ENCODE data around the gene HERPUD1. TPM values are rescaled to one million over a fixed set of nuclear protein-coding genes. Genes with fewer than 3 reads are reported as not detected.
"Not testable (repeated sequence)": the region's sequence is repeated elsewhere in the genome, so short reads cannot be mapped to it uniquely, and the experiment has no call there.

Gene HERPUD1
- total and polyA plus RNA-seq, 5 experiments from 2014 or later = 43.8 to 214 (median 88.6) TPM

- Mint-ChIP-seq H3K36me3 (peaks cover 0 to 14% (median 4%) of the 10 kb centered on the region in 3 donors), H3K27me3 (no peaks in the 10 kb centered on the region), H3K4me3 (peak overlapping the region; percentile 58 to 99 (median 98)), H3K4me1 (peaks cover 19 to 44% (median 33%) of the 10 kb centered on the region in 4 donors), H3K27ac (peak overlapping the region; percentile 90 to 99 (median 97)), H3K9me3 (no peaks in the 10 kb centered on the region)
- no peak for DNase-seq
- POLR2A ChIA-PET = interaction anchor here (0.6 to 4.4 kb wide), 19 partner anchors 9 to 1319 kb away, joined by 3 to 35 read pairs (median 5); no protein-coding TSS in a partner anchor
- ATAC-seq = no peak
Measured at GRCh38 chr16:56930486-56931270, 1.3 kb upstream of the HERPUD1 start.

- Mint-ChIP-seq H3K9me3 (no peaks in the 10 kb centered on the region), H3K4me3 (peak overlapping the region; percentile 58 to 99 (median 98)), H3K27me3 (no peaks in the 10 kb centered on the region), H3K27ac (peak overlapping the region; percentile 90 to 99 (median 97)), H3K36me3 (peaks cover 0 to 21% (median 7%) of the 10 kb centered on the region in 3 donors), H3K4me1 (peaks cover 19 to 49% (median 37%) of the 10 kb centered on the region in 4 donors)
- DNase-seq (peak in 1 of 10 donors; percentile 26), ATAC-seq (peak in 1 of 2 donors; percentile 12)
- POLR2A ChIA-PET = interaction anchor here (0.6 to 4.4 kb wide), 35 partner anchors 10 to 516 kb away, joined by 3 to 35 read pairs (median 5); partner anchors contain the start of genes ARL2BP, CIAPIN1, COQ9 and MT2A
Measured at GRCh38 chr16:56931271-56931891, 561 bp upstream of the HERPUD1 start.

- peaks cover 24 to 64% (median 49%) of the 10 kb centered on the region in 4 donors for H3K4me1 Mint-ChIP-seq
- H3K4me3 Mint-ChIP-seq = peak overlapping the region; percentile 94 to 99 (median 98)
- POLR2A ChIA-PET = interaction anchor here (0.6 to 4.4 kb wide), 30 partner anchors 9 to 415 kb away, joined by 3 to 35 read pairs (median 5); partner anchors contain the start of genes MT2A and NLRC5
- no peaks in the 10 kb centered on the region for H3K27me3 Mint-ChIP-seq
- peak overlapping the region; percentile 90 to 99 (median 97) for H3K27ac Mint-ChIP-seq
- ATAC-seq (peak in 1 of 2 donors; percentile 3), DNase-seq (peak in 6 of 10 donors; percentile 17 to 40 (median 30))
- peaks cover 0 to 37% (median 14%) of the 10 kb centered on the region in 3 donors for H3K36me3 Mint-ChIP-seq
- H3K9me3 Mint-ChIP-seq = no peaks in the 10 kb centered on the region
Measured at GRCh38 chr16:56932721-56933619, 1.0 kb downstream of the HERPUD1 start.

- Mint-ChIP-seq H3K9me3 (no peaks in the 10 kb centered on the region), H3K4me3 (peak overlapping the region; percentile 94 to 99 (median 98)), H3K4me1 (peaks cover 29 to 70% (median 58%) of the 10 kb centered on the region in 4 donors), H3K27ac (peak overlapping the region; percentile 18 to 99 (median 93)), H3K36me3 (peaks cover 0 to 47% (median 19%) of the 10 kb centered on the region in 3 donors), H3K27me3 (no peaks in the 10 kb centered on the region)
- no peak for ATAC-seq
- POLR2A ChIA-PET = interaction anchor here (0.6 to 4.4 kb wide), 14 partner anchors 10 to 416 kb away, joined by 3 to 35 read pairs (median 3); partner anchors contain the start of gene NLRC5
- no peak for DNase-seq
Measured at GRCh38 chr16:56933828-56934598, 2.1 kb downstream of the HERPUD1 start.

DNA sequence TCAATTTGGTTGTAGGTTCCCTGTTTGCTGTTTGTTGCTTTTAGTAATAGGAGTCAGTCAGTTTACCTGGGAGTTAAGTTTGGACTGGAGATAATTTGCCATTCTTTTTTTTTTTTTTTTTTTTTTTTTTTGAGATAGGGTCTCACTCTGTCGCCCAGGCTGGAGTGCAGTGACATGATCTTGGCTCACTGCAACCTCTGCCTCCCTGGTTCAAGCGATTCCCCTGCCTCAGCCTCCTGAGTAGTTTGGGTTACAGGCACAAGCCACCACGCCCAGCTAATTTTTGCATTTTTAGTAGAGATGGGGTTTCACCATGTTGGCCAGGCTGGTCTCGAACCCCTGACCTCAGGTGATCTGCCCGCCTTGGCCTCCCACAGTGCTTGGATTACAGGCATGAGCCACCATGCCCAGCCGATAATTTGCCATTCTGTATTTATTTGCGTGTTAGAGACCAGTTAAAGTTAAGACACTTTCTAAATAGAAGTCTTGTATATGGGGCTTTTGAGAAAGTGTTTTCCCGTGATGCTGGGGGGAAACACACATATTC, 2.7 kb downstream of the HERPUD1 start:
- not testable (repeated sequence) for ATAC-seq, H3K9me3 Mint-ChIP-seq, H3K27me3 Mint-ChIP-seq, DNase-seq
- Mint-ChIP-seq H3K4me1 (peaks cover 34 to 77% (median 64%) of the 10 kb centered on the region in 4 donors), H3K36me3 (peaks cover 0 to 54% (median 25%) of the 10 kb centered on the region in 3 donors), H3K4me3 (peak overlapping the region; percentile 94 to 99 (median 98)), H3K27ac (peak overlapping the region; percentile 71 to 99 (median 90))
- POLR2A ChIA-PET = interaction anchor here (0.6 to 4.4 kb wide), 10 partner anchors 16 to 244 kb away, joined by 3 to 35 read pairs (median 4); partner anchors contain the start of gene NLRC5

GRCh38 chr16:56935201-56935600, 3.3 kb downstream of the HERPUD1 start:
- no peak for ATAC-seq
- Mint-ChIP-seq H3K27me3 (no peaks in the 10 kb centered on the region), H3K27ac (peak overlapping the region; percentile 68 to 96 (median 88)), H3K4me1 (peaks cover 37 to 82% (median 69%) of the 10 kb centered on the region in 4 donors), H3K9me3 (no peaks in the 10 kb centered on the region), H3K36me3 (peaks cover 0 to 59% (median 29%) of the 10 kb centered on the region in 3 donors), H3K4me3 (peak overlapping the region; percentile 39 to 99 (median 75))
- POLR2A ChIA-PET = interaction anchor here (0.6 to 4.4 kb wide), 6 partner anchors 17 to 312 kb away, joined by 3 to 35 read pairs (median 3); partner anchors contain the start of gene NLRC5
- no peak for DNase-seq

DNA sequence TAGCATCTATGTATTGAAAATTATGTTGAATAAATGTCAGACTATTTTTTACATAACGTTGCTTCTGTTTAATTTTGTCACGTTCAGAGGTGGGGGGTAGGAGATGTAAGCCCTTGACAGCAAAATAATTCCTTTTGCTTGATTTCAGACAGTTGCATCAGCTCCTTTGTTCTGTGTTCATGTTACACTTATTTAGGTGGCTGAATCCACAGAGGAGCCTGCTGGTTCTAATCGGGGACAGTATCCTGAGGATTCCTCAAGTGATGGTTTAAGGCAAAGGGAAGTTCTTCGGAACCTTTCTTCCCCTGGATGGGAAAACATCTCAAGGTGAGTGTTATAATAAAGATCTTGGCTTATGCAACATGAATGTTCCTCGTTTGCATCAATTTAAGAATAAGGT, 4.5 kb downstream of the HERPUD1 start:
- H3K9me3 Mint-ChIP-seq = no peaks in the 10 kb centered on the region
- DNase-seq = no peak
- no peaks in the 10 kb centered on the region for H3K27me3 Mint-ChIP-seq
- POLR2A ChIA-PET = interaction anchor here (1.7 kb wide), 1 partner anchor 19 kb away, joined by 3 read pairs; no protein-coding TSS in a partner anchor
- H3K4me3 Mint-ChIP-seq = peak overlapping the region in 2 of 10 donors; percentile 23 to 40
- H3K27ac Mint-ChIP-seq = peak overlapping the region in 7 of 10 donors; percentile 44 to 90 (median 65)
- ATAC-seq = no peak
- H3K4me1 Mint-ChIP-seq = peaks cover 38 to 79% (median 71%) of the 10 kb centered on the region in 4 donors
- H3K36me3 Mint-ChIP-seq = peaks cover 0 to 68% (median 31%) of the 10 kb centered on the region in 3 donors

DNA sequence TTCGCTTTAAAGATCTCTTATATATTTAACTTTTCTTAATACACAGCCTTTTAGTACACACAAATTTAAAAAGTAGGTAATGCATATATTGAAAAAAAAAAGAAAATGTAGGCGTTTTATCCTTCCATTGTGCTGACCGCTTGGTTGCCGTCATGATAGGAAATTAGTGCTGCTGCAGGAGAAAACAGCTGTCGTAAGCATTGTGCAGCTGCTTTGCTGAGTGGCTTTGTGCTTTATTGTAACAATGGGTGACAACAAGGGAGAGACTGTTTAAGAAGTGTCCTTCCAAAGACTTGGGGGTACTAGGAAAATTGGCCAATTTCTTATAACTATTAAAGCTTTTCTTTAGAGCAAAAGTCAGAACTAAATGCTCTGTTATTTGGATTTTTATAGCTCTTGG, 5.0 kb downstream of the HERPUD1 start:
- DNase-seq = no peak
- POLR2A ChIA-PET = interaction anchor here (0.6 to 1.7 kb wide), 3 partner anchors 12 to 74 kb away, joined by 3 to 4 read pairs (median 3); no protein-coding TSS in a partner anchor
- ATAC-seq = no peak
- Mint-ChIP-seq H3K27ac (peak overlapping the region in 6 of 10 donors; percentile 24 to 92 (median 59)), H3K27me3 (no peaks in the 10 kb centered on the region), H3K9me3 (no peaks in the 10 kb centered on the region), H3K36me3 (peaks cover 0 to 72% (median 31%) of the 10 kb centered on the region in 3 donors), H3K4me3 (peak overlapping the region in 1 of 10 donors; percentile 40), H3K4me1 (peaks cover 38 to 79% (median 71%) of the 10 kb centered on the region in 4 donors)

DNA sequence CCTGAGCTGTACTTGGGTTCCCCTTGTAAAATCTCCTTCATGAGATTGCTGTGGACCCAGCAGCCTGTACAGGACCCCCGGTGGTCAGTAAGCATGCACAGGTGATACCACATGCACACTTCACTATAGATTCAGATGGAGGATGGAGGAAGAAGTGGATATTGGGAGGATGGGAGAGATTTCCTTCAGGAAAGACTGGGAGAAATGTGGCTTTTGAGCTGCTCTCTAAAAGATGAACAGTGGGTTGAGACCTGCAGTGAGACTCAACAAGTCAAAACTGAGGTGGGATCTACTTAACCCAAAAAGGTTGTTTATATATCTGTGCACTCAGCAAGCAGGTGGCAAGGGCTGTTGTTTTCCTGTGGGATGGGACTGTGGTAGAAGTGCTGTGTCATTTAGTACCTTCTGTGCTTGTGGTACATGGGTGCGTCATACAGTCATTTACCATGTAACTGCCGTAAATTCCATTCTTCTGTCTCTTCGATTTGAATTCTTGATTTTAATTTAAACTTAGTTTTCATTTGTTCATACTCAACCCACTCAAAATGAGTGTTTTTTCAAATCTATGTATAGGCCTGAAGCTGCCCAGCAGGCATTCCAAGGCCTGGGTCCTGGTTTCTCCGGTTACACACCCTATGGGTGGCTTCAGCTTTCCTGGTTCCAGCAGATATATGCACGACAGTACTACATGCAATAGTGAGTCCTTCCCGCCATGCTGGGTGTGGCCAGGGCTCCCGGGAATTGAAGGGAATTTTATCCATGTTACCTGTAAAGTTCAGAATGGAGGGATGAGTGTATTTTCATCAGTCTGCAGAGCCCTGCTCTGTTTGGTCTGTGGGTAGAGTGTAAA, 6.9 kb downstream of the HERPUD1 start:
- POLR2A ChIA-PET = interaction anchor here (0.6 to 1.6 kb wide), 6 partner anchors 8 to 485 kb away, joined by 3 to 5 read pairs (median 3); partner anchors contain the start of gene NLRC5
- H3K27ac Mint-ChIP-seq = peak overlapping the region; percentile 68 to 96 (median 92)
- DNase-seq = peak in 7 of 10 donors; percentile 17 to 69 (median 45)
- peak; percentile 79 to 91 for ATAC-seq
- H3K4me1 Mint-ChIP-seq = peaks cover 33 to 69% (median 61%) of the 10 kb centered on the region in 4 donors
- peak overlapping the region; percentile 6 to 83 (median 68) for H3K4me3 Mint-ChIP-seq
- no peaks in the 10 kb centered on the region for H3K9me3 Mint-ChIP-seq
- peaks cover 0 to 91% (median 38%) of the 10 kb centered on the region in 3 donors for H3K36me3 Mint-ChIP-seq
- H3K27me3 Mint-ChIP-seq = no peaks in the 10 kb centered on the region

DNA sequence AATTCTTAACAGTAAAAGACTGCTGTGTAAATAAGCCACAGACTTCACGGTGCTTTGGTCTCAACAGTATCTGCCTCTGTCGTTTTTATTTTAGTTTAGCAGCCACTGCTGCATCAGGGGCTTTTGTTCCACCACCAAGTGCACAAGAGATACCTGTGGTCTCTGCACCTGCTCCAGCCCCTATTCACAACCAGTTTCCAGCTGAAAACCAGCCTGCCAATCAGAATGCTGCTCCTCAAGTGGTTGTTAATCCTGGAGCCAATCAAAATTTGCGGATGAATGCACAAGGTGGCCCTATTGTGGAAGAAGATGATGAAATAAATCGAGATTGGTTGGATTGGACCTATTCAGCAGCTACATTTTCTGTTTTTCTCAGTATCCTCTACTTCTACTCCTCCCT, 7.9 kb downstream of the HERPUD1 start:
- H3K4me3 Mint-ChIP-seq = peak overlapping the region in 8 of 10 donors; percentile 4 to 83 (median 61)
- H3K9me3 Mint-ChIP-seq = no peaks in the 10 kb centered on the region
- H3K36me3 Mint-ChIP-seq = peaks cover 0 to 95% (median 38%) of the 10 kb centered on the region in 3 donors

More for the DNA sequence above, 7.9 kb downstream of the HERPUD1 start:
- peak overlapping the region; percentile 68 to 96 (median 92) for H3K27ac Mint-ChIP-seq
- H3K4me1 Mint-ChIP-seq = peaks cover 30 to 61% (median 53%) of the 10 kb centered on the region in 4 donors
- peak; percentile 25 to 32 for ATAC-seq
- DNase-seq = peak in 2 of 10 donors; percentile 17 to 40
- no peaks in the 10 kb centered on the region for H3K27me3 Mint-ChIP-seq
- POLR2A ChIA-PET = interaction anchor here (1.3 kb wide), 2 partner anchors 9 to 27 kb away, joined by 3 read pairs; no protein-coding TSS in a partner anchor
